Islet of Langerhans (tissue), 1 donor: ENCODE results near the gene SERPINB13.
"Not testable (repeated sequence)": the region's sequence is repeated elsewhere in the genome, so short reads cannot be mapped to it uniquely, and the experiment has no call there.

Experiments
- FAIRE-seq: peaks from one replicate; lab custom pipeline; 2011; peaks lifted over from hg19 to GRCh38; lab: Jason Lieb, UNC

Gene SERPINB13

DNA sequence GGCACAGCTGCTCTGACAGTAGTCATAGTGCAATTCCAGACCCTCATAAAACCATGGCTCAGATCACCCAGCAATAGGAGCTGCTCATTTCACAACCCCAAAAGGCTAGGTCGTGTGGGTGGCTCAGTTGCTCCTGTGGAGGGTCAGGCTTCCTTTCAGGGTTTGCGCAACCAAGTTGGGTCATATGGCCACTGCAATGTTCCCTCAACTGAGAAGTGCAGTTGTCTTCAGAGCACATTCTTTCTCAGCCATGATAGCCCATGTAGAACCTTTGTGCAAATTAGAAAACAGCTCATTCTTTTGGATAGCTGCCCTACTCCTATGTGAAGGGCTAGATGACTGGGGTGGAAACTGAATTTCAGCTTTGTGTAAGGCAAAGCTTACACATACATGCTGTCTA is 3.2 kb downstream of the SERPINB13 start:
- no peak for FAIRE-seq

DNA sequence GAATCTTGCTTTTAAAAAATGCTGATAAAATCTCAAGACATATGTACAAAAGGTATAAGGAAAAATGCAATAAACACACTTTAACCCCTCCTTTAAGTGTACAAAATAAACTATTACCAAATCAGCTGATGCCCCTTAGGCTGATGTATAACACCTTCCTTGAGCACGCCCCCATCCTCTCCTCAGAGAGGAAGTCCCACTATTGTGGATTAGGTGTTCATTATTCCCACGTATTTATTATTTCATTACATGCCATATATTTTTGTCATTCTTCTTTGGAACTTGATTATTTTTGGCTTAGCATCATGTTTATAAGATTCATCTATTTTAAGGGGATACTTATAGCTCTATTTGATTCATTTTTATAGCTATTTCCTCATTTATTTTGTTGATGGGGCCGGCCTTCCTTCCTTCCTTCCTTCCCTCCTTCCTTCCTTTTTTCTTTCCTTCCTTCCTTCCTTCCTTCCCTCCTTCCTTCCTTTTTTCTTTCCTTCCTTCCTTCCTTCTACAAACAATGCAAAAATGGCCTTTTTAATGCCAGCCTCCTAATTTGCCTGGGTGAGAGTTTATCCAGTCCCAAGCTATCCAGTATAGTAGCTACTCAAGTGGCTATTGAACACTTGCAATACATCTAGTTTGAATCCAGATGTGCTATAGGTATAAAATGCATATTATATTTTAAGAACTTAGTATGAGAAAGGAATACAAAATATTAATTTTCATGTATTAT is 4.0 kb downstream of the SERPINB13 start:
- FAIRE-seq, result no peak

DNA sequence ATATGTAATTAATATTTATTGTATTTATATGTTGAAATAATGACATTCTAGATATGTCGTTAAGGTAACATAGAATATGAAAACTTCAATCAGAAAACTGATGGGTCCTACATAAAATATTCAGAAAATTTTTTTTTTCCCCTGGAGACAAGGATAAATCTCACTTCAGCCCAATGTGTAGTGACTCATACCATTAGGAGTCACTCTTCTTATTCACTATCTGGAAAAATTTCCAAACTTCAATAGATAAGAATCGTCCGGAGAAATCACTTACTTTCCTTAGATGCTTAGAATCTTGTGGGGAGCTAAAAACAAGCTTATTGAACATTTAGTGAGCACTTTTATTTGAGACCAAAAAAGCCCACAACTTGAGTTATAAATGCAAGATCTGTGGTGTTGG is 4.6 kb downstream of the SERPINB13 start:
- no peak for FAIRE-seq

DNA sequence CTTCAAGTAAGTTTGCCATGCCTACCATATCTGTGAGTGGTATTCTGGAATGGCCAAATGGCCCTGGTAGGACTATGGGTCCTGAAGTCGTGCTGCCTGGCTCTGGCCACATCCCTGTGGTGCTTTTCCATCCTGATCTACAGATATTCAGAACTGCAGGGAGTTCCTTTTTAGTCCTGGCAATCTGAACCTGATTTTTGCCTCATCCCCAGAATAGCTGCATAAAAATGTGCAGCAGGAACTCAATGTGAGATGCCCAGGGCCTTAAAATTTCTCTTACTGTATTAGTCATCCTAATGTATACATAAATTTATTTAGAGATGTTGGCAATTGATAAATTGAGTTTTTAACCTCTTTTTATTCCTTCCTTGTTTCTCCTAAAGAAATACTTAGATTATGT is 5.3 kb downstream of the SERPINB13 start:
- no peak for FAIRE-seq

DNA sequence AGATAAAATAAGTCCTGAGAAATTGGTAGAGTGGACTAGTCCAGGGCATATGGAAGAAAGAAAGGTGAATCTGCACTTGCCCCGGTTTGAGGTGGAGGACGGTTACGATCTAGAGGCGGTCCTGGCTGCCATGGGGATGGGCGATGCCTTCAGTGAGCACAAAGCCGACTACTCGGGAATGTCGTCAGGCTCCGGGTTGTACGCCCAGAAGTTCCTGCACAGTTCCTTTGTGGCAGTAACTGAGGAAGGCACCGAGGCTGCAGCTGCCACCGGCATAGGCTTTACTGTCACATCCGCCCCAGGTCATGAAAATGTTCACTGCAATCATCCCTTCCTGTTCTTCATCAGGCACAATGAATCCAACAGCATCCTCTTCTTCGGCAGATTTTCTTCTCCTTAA is 9.8 kb downstream of the SERPINB13 start:
- FAIRE-seq, result no peak

DNA sequence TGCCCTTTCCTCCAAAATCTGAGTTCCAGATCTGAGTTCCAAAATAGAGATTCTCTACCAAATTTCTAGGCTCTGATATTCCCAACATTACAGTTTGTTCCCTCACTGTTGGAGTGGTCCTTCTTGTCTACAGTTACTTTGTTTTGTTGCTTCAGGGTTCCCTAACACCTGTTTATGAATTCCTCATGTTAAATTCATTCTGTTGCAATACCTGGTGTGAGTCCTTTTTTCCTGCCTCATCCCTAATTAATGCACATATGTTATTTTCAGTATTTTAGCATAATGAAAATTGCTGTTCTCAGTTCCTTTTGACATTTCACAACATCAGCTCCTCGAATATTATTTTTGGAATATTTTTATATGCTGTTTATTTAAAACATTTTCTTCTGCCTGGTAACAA is 16.2 kb downstream of the SERPINB13 start:
- FAIRE-seq, result no peak

DNA sequence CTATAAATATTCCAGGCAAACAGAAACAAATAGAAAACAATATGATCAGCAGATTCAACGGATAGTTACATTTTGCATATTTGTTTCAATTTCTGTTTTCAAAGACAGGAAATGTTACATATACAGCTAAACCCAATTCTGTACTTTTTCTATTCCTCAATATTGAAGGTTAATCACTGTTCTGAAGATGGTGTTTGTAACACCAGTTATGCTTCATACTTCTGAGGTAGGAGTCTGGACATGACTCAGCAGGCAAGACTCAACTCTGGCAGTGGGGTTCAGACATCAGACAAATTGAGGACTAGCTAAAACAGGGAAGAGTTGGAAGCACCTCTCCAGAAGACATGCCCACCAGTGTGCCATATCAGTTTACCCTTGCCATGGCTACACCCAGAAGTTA is 16.6 kb downstream of the SERPINB13 start:
- FAIRE-seq, result no peak

DNA sequence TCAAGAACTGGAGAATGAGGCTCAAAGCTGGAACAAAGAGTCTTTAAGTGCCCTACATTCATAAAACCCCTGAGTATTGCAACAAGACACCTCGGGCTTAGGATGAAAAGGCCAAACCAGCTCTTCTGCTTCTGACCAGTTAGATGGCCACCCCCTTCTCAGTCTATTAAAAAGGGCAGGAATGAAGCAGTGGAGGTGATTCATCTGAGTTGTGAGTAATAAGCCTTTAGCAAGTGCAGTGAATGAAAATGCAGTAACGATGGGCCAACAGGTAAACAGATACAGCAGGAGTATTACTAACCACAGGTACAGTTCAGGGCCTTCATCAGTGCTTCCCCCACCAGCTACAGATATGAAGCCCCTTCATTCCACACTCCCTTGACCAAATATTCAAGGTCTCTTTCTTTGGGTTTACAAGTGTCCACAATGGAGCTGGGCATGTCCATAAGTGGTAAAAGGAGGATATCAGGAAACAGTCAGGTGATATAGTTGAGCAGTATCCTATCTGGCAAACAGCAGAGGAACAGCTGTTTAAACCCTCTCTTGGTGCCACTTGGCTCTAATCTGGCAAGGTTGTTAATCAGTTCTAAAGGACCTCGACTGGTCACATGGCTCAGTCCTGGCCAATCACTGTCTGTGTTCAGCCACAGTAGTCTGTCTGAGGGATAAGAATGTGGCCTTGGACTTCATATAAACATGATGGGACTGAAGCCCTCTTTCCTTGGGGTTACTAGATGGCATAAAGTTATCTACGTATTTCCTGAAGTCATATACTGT is 17.8 kb downstream of the SERPINB13 start:
- FAIRE-seq, result no peak

DNA sequence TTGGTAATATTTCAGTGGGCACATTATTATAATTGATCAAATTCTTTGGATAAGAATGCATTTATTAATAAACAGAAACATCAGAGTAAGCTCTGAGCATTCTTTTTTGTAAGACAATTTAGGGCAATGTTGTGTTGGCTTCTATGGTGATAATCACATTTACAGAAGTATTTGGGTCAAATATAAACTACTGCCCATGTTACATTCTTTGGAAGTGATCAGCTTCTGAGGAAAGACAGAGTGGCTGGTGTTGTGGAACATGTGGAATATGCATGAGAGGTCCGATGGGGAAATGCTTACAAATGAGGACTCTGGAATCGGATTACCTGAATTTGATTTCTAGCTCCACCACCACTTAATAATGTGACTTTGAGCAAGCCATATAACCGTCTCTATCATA is 19.4 kb downstream of the SERPINB13 start:
- FAIRE-seq, result no peak

DNA sequence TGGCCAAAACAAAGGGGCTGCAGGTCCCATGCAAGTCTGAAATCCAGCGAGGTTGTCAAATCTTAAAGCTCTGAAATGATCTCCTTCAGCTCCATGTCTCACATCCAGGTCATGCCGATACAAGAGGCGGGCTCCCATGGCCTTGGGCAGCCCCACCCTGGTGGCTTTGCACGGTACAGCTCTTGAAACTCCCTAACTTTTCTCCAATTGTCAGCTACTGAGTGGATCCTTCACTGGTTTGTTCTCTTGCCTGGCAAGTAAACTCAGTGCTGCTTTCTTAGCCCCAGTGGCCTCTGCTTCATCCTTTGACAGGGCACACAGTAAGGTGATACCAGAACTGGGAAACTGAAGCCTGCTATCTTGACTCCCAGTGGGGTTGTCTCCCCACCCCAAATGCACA is 26.3 kb downstream of the SERPINB13 start:
- FAIRE-seq, result no peak

DNA sequence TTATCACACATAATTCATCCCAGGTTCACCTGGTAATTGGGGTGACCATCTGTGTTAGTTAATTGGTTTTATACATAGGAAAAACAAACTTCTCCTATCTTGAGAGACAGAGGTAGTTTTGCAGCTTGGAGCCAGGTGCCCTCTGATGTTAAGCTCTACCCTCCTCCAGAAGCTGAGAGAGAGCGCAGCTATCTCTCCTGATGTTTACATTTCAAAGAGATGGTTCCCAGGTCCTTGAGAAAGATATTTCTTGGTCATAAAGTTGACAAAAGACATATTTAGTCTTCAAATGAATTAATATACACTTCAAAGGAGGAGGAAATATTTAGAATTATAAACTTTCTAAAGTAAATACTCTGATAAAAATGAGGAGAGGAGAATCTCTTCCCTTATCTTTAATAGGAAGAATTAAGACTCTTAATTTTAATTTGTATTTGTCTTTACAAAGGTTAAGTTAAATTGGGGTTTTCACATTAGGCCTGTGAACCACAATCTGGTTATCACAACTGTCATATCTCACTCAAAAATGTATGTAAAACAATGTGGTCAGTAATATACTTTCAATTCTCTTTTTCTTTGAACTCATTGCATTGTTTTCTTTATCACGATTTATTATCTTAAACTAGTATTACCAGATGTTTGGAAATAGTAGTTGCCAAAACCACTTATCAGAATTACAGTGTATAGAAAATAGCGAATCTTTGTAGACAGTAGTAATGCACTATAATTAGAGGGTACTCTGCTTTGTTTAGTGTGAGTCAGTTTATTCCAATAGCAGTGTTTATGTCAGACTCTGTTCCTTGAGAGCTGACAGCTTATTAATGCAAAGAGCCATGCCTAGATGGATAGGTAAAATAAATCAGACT is 30.1 kb downstream of the SERPINB13 start:
- FAIRE-seq, result no peak

DNA sequence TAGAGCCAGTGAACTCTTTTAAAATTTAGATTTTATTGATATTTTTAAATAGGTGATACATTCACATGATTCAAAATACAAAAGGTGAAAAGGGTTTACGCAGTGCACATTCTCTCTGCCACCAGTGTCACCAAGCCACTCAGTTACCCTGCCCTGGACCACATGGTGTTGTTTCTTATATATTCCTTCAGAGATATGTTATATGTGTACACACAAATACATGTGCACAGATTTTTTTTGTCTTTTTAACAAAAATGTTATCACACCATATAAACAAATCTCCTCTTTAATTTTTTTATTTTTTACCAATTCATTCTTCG is 30.7 kb downstream of the SERPINB13 start:
- FAIRE-seq, result no peak

DNA sequence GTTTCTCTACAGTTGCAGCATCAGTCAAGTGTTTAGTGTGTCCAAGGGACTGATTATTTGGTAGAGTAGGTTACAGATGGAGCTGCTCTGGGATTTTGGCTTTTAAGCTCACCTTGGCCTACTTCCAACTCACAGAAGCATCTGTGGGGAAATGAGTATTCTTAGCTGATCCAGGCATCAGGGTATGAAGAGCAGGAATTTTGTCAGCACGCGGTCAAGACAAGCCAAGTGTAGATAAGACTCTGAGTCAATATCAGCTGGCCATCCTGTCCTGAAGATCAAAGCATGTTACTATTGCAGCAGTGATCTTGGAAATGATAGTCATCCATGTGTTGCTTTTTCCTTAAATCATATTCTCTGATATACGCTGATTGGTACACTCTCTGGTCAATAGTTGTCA is 32.5 kb downstream of the SERPINB13 start:
- FAIRE-seq, result no peak

DNA sequence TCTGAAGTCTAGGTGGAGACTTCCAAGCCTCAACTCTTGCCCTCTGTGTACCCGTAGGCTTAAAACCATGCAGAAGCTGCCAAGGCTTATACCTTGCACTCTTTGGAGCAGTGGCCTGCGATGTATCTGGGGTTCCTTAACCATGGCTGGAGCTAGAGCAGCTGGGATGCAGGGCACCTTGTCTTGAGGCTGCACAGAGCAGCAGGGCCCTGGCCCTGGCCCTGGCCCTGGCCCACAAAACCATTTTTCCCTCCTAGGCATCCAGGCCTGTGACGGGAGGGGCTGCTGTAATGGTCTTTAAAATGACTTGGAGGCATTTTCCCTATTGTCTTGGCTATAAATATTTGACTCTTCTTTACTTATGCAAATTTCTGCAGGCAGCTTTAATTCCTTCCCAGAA is 37.7 kb downstream of the SERPINB13 start:
- no peak for FAIRE-seq

DNA sequence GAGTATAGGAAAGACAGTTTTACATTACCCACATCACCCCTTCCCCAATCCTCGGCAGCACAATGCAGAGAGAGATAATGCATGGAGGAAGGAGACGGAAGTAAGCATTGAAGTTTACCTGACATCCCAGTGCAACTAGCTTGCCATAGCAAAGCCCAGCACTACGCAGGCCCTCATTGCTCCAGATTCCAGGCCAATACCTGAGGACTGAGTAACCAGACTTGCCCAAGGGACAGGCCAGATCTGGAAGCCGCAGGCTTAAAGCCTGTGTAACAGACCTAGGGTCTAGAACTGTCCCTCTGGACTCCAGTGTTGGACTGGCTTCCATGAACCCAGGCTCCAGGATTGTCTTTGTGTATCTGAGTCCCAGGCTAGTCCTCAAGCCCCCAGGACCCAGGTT is 39.3 kb downstream of the SERPINB13 start:
- FAIRE-seq, result no peak

DNA sequence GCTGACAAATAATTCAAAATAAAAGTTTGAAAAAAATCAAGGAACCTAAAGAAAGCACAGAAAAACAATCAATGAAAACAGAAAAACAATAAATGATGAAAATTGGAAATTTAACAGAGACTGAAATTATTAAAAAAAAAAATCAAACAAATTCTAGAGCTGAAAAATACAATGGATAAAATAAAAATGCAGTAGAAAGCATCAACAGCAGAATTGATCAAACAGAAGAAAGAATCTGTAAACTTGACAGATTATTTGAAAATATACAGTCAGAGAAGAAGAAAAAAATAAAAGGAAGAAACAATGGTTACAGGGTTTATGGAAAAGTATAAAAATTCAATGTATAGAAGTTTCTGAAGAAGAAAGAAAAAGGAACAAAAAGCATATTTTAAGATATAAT is 40.7 kb downstream of the SERPINB13 start:
- FAIRE-seq, result no peak

DNA sequence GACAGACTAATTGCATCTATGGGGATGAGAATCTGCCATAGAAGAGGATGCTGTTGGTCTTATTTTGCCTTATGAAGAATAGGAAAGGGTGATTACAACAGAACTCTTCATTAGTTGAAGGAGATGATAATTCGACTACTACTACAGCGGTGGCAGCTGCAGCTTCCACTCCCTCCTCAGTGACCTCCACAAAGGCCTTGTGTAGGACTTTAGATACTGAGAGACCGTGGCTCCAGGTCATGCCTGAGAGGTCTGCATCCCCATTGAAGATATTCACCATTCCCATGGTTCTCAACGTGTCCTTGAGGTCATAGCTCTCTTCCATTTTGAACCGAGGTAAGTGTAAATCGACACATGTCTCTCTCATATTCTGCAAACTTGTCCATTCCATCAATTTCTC is 50.6 kb downstream of the SERPINB13 start:
- no peak for FAIRE-seq

DNA sequence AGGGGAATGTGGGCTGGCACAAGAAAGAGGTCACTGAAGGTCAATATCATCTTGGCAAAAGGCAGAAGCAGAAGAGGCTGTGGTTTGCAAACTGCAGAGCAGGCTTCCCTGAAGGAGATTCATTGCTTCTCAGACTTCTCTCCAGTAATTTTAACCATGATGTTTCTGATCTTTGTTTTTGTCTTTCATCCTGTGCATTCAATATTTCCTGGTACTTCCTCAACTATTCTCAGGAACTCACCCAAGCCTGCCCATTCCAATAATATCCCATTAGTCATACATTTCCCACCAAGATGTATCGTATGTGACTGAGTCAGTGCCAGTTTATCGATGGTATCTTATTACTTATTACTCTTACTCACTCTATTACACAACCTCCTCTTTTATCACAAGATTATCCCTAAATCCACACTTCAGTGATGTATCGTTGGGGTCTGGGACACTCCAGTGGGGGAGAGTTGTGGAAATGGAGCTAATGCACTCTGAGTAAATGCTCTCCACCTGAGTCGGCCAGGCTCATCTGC is 54.1 kb downstream of the SERPINB13 start:
- FAIRE-seq, result not testable (repeated sequence)

DNA sequence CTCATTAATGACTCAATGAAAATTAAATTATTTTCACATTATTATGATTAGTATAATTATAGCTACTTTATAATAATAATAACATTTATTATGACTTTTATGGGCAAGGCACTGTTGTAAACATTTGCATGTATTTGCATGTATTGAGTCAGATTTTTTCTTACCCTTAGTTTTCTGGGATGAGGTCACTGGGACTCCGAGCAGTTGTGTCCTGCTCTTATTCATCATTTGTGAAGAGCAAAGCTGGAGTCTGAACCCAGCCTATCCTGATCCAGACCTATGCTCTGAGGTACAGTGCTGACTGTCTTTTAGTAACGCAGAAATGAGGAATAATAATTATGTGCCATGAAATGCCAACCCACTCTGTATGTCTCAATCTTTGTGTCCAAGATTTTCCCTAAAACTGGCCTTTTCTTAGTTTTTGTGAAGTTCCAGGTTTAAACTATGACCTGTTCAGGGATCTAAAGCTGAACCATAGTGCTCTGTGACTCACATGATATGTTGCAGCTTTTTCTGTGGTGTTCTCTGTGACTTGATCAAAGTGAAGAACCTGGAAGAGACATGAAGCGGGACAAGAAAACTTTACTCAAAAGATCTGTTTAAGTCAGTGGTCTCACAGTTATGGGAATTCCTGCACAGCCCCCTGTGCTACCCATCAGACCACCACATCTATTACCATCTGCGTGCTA is 55.7 kb downstream of the SERPINB13 start:
- FAIRE-seq, result not testable (repeated sequence)

DNA sequence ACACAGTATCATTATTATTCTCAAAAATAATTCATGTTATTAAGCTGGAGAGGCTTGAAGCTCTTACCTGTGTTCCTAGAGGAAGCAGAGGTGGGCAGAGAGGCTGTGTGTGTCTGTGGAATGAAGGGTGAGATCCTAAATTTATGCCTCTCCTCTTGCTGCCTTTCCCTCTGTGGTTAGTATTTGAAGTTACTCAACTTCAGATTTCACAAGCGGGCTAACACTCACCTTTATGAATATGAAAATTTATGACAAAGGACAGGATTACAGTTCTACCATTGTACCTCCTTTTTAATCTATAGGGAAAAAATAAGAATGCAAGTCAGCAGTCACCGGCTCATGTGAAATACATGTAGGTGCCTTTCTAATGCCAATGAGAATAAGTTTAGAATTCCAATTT is 57.0 kb downstream of the SERPINB13 start, which contains the start of gene SERPINB4:
SERPINB4 (minus strand) TSS at position 115 of the 400 bp plus-strand sequence. CDS start 679 bp downstream, outside the sequence.
- FAIRE-seq, result not testable (repeated sequence)

DNA sequence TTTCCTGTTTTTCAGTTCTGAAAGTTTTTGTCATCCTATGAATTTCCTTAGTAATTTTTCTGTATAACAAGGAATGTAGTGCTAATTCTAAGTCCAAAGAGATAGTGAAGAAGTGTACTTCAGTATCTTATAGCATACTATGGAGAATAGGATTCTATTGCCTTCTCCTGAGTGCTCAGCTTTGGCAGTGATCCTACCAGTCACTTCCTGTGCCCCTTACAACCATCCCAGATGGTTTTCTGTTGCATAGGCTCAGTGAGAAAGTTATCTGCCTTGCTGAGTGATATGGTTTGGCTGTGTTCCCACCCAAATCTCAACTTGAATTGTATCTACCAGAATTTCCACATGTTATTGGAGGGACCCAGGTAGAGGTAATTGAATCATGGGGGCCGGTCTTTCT is 57.6 kb downstream of the SERPINB13 start:
- FAIRE-seq, result not testable (repeated sequence)

DNA sequence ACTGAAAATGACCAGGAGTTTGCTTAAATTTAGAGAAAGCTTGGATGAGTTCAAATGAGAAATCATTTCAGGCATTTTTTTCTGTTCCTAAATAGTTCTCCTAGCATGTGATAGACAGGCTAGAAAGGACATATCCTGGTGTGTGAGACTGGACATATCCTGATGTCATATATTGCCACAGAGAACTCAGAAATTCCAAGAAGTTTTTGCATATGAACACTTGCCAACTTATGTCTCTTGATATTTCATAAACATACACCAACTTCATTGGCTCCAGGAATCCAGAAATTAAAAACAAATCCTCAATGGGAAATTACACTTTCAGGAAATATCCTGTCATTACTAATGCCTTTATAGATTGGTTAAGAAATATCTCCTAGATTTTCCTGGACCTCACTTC is 59.8 kb downstream of the SERPINB13 start:
- no peak for FAIRE-seq
